GM18499 (cell line): Measurements from ENCODE around the gene WAPL.
A peak's percentile ranks its signal among the peaks of the same experiment; 100 is the strongest.

Experiments
- ATAC-seq: cut with Tn5 transposase; IDR thresholded peaks from one replicate; pipeline ENCODE4 v1.9.1; 2021; ENCODE audit warnings: moderate number of reproducible peaks; ENCODE audit not compliant: insufficient read depth, unreplicated experiment

Gene WAPL

GRCh38 chr10:86415583-86415982, 106.0 kb downstream of the WAPL start:
- ATAC-seq, result no peak

DNA sequence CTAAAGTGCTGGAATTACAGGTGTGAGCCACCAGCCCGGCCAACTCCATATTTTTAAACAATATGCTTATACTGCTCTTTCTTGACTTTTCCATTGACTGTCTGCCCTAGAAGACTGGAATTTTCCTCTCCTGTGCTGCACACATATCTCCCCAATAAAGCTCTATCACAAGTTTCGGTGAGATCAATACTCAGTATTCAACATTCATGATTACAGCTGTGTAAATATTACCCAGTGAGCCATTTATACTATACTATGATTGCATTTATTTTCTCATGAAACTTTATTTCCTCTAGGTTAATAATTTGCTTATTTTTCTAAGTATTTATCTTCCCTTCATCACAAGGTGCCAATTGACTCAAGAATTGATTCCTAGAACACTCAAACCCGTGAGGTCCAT, 106.5 kb downstream of the WAPL start:
- no peak for ATAC-seq

DNA sequence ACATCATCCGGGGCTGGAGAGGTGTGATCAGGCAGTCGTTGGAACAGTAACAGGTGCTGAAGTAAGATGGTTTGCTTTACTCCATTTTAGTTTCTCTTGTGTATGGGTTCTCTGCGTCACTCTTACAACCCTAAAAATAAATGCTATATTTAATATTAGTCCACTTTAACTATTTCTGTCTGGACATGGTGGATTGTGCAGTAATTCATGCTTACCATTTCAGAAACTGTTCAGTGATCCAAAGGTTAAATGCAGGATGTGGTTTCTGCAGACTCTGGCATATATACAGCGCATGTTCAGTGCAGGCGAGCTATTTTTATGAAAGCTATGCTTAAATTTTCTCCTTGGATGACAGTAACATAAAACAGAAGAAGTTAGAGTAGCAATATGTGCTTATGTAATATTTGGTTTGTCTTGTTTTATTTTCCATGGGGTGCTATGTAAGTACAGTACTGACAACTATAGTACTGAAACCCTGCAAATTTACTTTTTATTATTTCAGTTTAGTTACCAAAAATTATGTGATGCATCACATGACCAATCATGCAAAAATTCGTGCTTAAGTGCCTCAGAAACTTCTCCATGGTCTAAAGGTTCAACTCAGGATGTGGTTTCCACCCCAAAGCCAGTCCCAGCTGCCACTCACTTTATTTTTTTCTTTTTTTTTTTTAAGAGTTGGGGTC, 108.4 kb downstream of the WAPL start:
- peak; percentile 57 for ATAC-seq

DNA sequence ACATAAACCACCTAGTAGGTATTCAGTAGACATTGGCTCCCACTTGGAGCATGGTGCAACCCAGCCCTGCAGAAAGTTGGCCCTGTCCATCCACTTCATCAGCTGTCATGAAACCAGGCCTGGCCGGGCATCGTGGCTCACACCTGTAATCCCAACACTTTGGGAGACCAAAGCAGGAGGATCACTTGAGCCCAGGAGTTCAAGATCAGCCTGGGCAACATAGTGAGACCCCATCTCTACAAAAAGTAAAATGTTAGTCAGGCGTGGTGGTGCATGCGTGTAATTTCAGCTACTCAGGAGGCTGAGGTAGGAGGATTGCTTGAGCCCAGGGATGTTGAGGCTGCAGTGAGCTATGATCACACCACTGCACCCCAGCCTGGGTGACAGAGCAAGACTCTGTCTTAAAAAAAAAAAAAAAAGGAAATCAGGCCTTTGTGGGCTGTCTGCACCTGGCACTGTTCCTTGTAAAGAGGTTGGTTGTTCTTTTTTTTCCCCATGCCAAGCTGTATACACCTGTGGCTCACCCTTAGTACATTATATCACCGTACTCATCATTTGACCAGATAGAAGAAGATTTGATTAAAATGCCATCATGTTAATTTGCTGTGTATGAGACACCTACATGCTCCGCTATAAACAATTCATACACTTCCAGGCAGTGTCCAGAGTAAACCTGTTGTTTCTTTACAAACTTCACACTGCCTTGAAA, 109.6 kb downstream of the WAPL start:
- ATAC-seq, result no peak

DNA sequence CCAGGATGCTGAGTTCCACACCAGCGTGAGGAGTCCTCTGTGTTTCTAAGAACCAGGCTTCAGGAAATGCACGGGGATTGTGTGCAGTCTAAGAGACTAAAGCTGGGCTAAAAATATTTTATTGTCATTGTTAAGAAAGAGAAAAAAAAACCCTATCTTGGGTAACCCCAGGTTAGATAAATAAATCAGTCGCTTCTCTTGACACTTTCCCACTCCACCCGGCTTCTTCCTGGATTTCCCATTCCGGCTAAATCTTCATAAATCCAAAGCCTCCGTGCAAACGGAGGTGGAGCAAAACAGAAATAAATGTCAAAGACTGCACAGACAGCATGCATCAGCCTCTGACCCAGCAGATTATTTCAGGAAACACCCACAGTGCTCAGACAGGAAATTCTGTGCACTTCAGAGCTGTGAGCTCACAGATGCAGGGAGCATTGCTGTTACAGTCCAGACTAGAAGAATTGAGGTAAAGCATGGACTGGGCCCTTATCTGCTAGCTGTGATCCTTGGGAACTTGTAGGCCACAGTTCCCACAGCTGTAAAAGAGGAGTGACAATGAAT, 110.2 kb downstream of the WAPL start:
- peak; percentile 37 for ATAC-seq

DNA sequence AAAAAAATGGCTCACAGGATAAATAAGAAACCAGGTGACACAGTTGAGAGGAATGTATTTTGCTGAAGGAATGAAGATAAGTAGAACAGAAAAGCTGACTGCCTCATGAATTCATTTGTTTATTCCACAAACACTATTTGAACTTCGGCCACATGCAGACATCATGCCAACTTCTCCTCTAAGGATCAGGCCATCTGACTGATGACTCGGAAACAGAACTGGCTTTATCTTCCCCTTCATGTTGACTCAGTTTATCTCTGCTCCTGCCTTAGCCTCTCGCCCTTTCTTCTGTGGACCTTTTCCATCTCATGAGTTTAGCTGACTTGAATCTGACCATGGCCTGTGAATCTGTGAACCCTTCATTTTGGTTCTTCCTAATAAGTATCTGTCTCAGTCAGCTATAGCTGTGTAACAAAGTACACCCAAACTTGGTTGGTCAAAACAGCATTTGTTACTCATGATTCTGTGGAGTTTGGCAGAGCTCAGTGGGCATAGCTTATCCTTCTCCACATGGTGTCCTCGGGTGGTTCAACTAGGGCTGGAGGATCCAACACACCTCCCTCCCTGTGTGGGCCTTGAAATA, 111.0 kb downstream of the WAPL start:
- ATAC-seq, result no peak

DNA sequence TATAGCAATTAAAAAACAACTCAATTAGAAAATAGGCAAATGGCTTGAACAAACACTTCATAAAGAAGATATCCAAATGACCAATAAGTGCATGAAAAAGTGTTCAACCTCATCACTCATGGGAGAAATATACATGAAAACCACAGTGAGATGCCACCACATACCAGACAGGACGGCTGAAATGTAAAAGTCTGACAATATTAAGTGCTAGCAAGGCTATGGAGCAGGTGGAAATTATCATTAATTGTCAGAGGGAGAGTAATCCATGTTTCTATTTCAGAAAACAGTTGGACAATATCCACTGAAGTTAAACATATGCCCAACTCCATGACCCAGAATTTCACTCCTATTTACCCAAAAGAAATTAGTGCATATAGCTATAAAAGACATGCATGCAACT, 112.4 kb downstream of the WAPL start:
- no peak for ATAC-seq

DNA sequence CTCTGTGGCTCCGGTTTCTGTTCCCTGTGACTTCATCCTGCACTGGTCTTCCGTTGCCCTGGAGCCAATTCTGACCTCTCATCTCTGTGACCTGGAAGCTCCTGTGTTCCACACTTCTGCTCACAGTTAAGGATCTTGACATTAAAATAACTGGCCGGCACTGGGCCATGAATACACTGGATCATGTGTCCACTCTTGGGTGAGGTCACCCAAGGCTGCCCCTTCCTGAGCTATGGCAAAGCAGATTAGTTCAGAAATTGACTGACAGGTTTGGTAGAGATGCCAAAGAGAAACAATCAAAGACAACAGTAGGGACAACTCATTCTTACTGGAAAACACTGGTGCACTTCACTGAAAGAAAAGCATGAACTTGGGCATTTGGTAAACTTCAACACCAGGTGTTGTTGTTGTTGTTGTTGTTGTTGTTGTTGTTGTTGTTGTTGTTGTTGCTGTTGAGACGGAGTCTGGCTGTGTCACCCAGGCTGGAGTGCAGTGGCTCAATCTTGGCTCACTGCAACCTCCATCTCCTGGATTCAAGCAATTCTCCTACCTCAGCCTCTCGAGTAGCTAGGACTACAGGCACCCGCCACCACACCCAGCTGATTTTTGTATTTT, 118.3 kb downstream of the WAPL start:
- ATAC-seq, result no peak

DNA sequence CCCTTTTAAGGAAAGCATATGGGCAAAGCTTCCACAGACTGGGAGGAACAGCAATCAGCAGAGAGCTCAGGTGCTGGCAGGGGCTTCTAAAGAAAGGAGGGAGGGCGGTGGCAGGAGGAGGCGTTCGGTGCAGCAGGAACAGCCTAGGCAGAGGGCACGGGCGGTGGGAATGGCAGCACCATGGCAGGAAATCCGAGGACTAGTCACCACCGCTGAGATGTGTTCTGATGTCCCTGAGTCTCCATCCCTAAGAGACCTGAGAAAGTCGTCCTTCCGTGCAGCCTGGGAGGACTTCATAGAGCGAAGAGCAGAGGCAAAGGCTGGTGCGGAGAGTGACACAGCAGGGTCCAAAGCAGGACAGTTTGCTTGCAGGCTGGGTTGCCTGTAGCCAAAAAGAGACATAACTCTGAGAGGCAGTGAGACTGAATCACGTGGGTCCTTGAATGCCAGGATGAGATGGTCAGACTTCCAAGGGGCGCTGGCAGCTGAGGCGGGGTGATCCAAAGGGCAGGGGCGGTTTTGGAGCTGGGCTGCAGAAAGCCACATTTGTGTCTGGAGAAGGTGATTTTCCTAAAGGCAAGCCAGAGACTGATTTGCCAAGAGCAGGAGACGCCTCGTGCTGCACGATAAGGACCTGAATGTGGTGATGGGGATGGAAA, 119.2 kb downstream of the WAPL start:
- ATAC-seq, result no peak

DNA sequence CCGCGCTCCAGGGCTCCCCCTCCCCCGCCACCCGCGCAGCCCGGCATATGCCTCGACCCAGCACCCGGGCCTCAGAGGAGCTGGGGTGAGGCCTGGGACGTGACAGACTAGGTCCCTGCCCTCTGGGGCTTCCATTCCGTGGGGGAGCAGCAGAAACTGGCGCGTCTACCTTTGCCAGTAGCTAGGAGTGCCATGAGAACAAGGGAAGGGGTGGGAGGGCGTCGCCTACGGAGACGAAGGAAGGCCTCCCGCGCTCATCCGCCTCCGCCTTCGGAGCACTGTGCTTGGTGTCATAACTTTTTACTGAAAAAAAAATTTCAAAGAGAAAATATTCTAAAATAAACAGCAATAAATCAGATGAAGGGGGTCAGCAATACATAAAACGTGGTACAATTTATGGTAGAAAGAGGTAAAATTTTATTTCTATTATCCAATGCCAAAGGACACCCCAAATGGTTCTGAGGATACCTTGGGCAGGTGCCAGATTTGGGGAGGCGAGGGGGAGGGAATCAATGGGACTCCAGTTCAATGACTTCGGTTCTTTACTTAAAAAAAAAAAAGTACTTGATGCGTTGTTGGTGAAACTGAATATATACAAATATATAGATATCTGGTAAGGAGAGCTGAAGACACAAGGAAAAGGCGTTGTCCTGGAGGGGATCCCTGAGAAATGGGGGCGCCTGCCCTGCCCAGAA, 119.9 kb downstream of the WAPL start:
- ATAC-seq, result no peak

GRCh38 chr10:86400705-86401587, 120.6 kb downstream of the WAPL start:
- peak; percentile 7 for ATAC-seq

- peak; percentile 66 for ATAC-seq
Observed at GRCh38 chr10:86399879-86400704, 121.5 kb downstream of the WAPL start.

- no peak for ATAC-seq
Observed at GRCh38 chr10:86399514-86399878, 122.1 kb downstream of the WAPL start.

- ATAC-seq, result no peak
Observed at GRCh38 chr10:86397120-86397519, 124.5 kb downstream of the WAPL start.

DNA sequence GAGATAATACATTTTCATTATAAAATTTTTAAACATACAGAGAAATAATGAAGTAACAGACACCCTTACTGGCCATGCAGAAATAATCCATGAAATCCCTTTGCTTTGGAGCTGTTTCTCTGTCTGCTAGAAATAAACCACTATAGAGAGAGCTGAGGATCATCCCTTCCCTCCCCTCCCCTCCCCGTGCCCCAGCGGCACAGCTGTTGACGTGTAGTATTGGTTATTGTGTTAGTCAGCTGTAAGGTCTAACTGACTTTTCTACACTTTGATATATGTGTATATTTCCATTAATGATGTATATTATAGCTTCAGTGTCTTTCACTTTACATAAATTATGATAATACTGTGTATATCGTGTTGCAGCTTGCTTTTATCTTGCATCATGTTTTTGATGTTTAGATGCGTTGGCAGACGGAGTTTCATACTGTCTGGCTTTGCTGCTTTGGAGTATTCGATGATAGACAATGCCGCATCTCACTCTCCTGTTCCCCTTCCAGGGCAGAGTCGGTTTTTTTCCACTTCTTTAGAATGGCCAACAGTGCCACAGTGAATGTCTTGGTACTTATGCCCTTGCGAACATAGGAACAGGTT, 127.6 kb downstream of the WAPL start:
- ATAC-seq, result no peak

DNA sequence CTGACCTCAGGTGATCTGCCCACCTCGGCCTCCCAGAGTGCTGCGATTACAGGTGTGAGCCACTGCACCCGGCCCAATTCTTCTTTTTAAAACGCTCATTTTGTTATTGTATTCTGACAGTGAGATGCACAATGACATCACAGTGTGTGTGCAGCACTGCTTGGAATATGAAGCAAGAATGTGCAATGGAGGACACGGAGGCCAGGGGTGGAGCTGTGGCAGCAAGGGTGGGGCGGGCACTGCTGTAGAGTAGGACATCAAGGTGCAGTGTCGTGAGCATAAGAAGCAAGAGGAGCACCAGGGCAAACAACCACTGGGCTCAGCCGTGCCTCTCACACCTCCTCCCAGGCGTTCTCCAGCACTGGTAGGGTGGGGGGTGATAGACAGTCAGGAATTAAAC, 128.2 kb downstream of the WAPL start:
- no peak for ATAC-seq

DNA sequence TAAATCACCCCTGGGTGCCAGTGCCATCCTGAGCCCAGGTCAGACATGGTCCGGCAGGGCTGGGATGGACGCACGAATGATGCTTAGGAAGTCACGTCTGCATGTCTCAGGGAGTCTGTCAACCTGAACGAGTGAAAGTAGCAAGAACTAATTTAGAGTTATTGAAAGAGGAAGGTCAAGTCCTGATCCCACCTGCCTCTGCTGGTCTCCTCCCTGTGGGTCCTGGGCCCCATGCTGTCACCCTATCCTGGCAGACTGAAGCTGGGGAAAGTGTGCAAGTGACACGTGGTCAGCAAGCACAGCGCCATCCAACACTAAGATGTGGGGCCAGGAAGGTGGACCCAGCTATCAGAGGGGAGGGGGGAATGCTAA, 128.9 kb downstream of the WAPL start:
- ATAC-seq, result peak; percentile 66
